Trophoblast cell (in vitro differentiated cells and primary cell): ENCODE measurements around the gene ELOVL7.

ENCODE experiments used
- DNase-seq, 2 donors: peaks; one replicate each; pipeline ENCODE4 v3.0.0-alpha.2; 2016
- H2AFZ ChIP-seq: 2 replicates; pipeline ENCODE4 v1.6.1; 2013; ENCODE audit warnings: low read length, moderate library complexity, mild to moderate bottlenecking; ENCODE audit not compliant: insufficient read depth, poor library complexity
- H2AK5ac ChIP-seq: 2 replicates; pipeline ENCODE4 v1.6.1; 2013; ENCODE audit warnings: mild to moderate bottlenecking, low read length
- H2BK120ac ChIP-seq: 2 replicates; pipeline ENCODE4 v1.6.1; 2013; ENCODE audit warnings: low read length, mild to moderate bottlenecking, moderate library complexity; ENCODE audit not compliant: insufficient read depth, poor library complexity
- H2BK12ac ChIP-seq: 2 replicates; pipeline ENCODE4 v1.6.1; 2013; ENCODE audit warnings: mild to moderate bottlenecking, low read length, moderate library complexity
- H2BK5ac ChIP-seq: 2 replicates; pipeline ENCODE4 v1.6.1; 2013; ENCODE audit warnings: low read length, low read depth, moderate library complexity, mild to moderate bottlenecking; ENCODE audit not compliant: poor library complexity
- H3K14ac ChIP-seq: 2 replicates; pipeline ENCODE4 v1.6.1; 2013; ENCODE audit warnings: mild to moderate bottlenecking, low read length
- H3K18ac ChIP-seq: 2 replicates; pipeline ENCODE4 v1.6.1; 2013; ENCODE audit warnings: mild to moderate bottlenecking, low read length
- H3K23ac ChIP-seq: 2 replicates; pipeline ENCODE4 v1.6.1; 2013; ENCODE audit warnings: low read length
- H3K27ac ChIP-seq: 2 replicates; pipeline ENCODE4 v1.5.1; 2013; ENCODE audit warnings: low read depth, mild to moderate bottlenecking, inconsistent platforms, low read length, moderate library complexity
- H3K27me3 ChIP-seq: 2 replicates; pipeline ENCODE4 v1.6.1; 2013; ENCODE audit warnings: inconsistent platforms, mild to moderate bottlenecking, low read length, moderate library complexity; ENCODE audit not compliant: insufficient read depth
- H3K36me3 ChIP-seq, 2 experiments: 1 replicate in 1 of 2; 2 replicates in 1 of 2; pipeline ENCODE4 v1.6.1; 2013; ENCODE audit warnings: low read length in 2 of 2, mild to moderate bottlenecking in 2 of 2, moderate library complexity in 1 of 2; ENCODE audit not compliant: insufficient read depth in 2 of 2, control insufficient read depth in 1 of 2
- H3K4ac ChIP-seq: 2 replicates; pipeline ENCODE4 v1.6.1; 2013; ENCODE audit warnings: low read depth, mild to moderate bottlenecking, low read length, moderate library complexity
- H3K4me1 ChIP-seq, 2 experiments: 1 replicate in 1 of 2; 2 replicates in 1 of 2; pipeline ENCODE4 v1.6.1; 2013; ENCODE audit warnings: low read length in 2 of 2, mild to moderate bottlenecking in 2 of 2, moderate library complexity in 1 of 2; ENCODE audit not compliant: insufficient read depth in 2 of 2, control insufficient read depth in 1 of 2
- H3K4me2 ChIP-seq: 2 replicates; pipeline ENCODE4 v1.6.1; 2013; ENCODE audit warnings: inconsistent platforms, mild to moderate bottlenecking, low read length, moderate library complexity
- H3K4me3 ChIP-seq: 2 replicates; pipeline ENCODE4 v1.5.1; 2013; ENCODE audit warnings: mild to moderate bottlenecking, low read depth, low read length, inconsistent platforms
- H3K79me1 ChIP-seq: one replicate; pipeline ENCODE4 v1.6.1; 2013; ENCODE audit warnings: low read length
- H3K79me2 ChIP-seq: 2 replicates; pipeline ENCODE4 v1.6.1; 2013; ENCODE audit warnings: low read length, mild to moderate bottlenecking; ENCODE audit not compliant: control insufficient read depth, insufficient read depth, poor library complexity
- H3K9ac ChIP-seq: 2 replicates; pipeline ENCODE4 v1.6.1; 2013; ENCODE audit warnings: mild to moderate bottlenecking, low read length
- H3K9me3 ChIP-seq: 2 replicates; pipeline ENCODE4 v1.6.1; 2013; ENCODE audit warnings: low read depth, mild to moderate bottlenecking, control low read depth, inconsistent platforms, low read length; ENCODE audit not compliant: insufficient read depth
- H4K12ac ChIP-seq: 2 replicates; pipeline ENCODE4 v1.6.1; 2013; ENCODE audit warnings: low read depth, mild to moderate bottlenecking, low read length, moderate library complexity
- H4K8ac ChIP-seq: 2 replicates; pipeline ENCODE4 v1.6.1; 2013; ENCODE audit warnings: low read depth, mild to moderate bottlenecking, low read length, moderate library complexity
- H4K91ac ChIP-seq: one replicate; pipeline ENCODE4 v1.6.1; 2013; ENCODE audit warnings: low read depth, mild to moderate bottlenecking, low read length, moderate library complexity
- WGBS: extraction: QIAGEN DNeasy Blood & Tissue Kit; methylation state at CpG from one replicate; pipeline ENCODE4 v1.1.7; 2013; ENCODE audit warnings: missing lambda C conversion rate; ENCODE audit not compliant: insufficient read length, insufficient coverage; ENCODE audit errors: extremely low coverage; 5-methylcytosine and 5-hydroxymethylcytosine counted together

ELOVL7 gene

GRCh38 chr5:60805463-60805862 lies 38.6 kb downstream of the ELOVL7 start:
- H3K14ac ChIP-seq: no peak overlapping the region
- H3K27me3 ChIP-seq: no peaks in the 10 kb centered on the region
- H3K79me1 ChIP-seq: no peaks in the 10 kb centered on the region
- no peak overlapping the region for H2AK5ac ChIP-seq
- H3K4me2 ChIP-seq: no peak overlapping the region
- H3K18ac ChIP-seq: no peak overlapping the region
- no peak overlapping the region for H3K23ac ChIP-seq
- no peak overlapping the region for H2BK12ac ChIP-seq
- H3K9ac ChIP-seq: no peak overlapping the region
- no peaks in the 10 kb centered on the region for H3K4me1 ChIP-seq
- H3K9me3 ChIP-seq: no peaks in the 10 kb centered on the region
- no peak overlapping the region for H3K4me3 ChIP-seq
- H3K36me3 ChIP-seq: no peaks in the 10 kb centered on the region
- no peak overlapping the region for H2AFZ ChIP-seq
- no peaks in the 10 kb centered on the region for H3K79me2 ChIP-seq
- no peak overlapping the region for H3K27ac ChIP-seq
- no peak overlapping the region for H3K4ac ChIP-seq
- no peak for DNase-seq
- no peak overlapping the region for H2BK120ac ChIP-seq
- no peak overlapping the region for H2BK5ac ChIP-seq
- no peak overlapping the region for H4K12ac ChIP-seq
- H4K8ac ChIP-seq: no peak overlapping the region
- H4K91ac ChIP-seq: no peak overlapping the region

- H2BK5ac ChIP-seq: no peak overlapping the region
Measured at GRCh38 chr5:60803712-60804111, 40.4 kb downstream of the ELOVL7 start.

GRCh38 chr5:60802986-60803385 lies 41.1 kb downstream of the ELOVL7 start:
- H3K79me2 ChIP-seq: no peaks in the 10 kb centered on the region
- no peak overlapping the region for H3K18ac ChIP-seq
- H4K8ac ChIP-seq: no peak overlapping the region
- H3K27ac ChIP-seq: no peak overlapping the region
- no peak overlapping the region for H2AK5ac ChIP-seq
- H2BK5ac ChIP-seq: no peak overlapping the region
- H3K4me2 ChIP-seq: no peak overlapping the region
- H4K91ac ChIP-seq: no peak overlapping the region
- DNase-seq: no peak
- no CpG with 5 or more reads among the region's 1 CpG for WGBS
- no peak overlapping the region for H3K4ac ChIP-seq
- H3K27me3 ChIP-seq: no peaks in the 10 kb centered on the region
- H3K14ac ChIP-seq: no peak overlapping the region
- H2BK12ac ChIP-seq: no peak overlapping the region
- no peaks in the 10 kb centered on the region for H3K36me3 ChIP-seq
- H3K4me1 ChIP-seq: no peaks in the 10 kb centered on the region
- H3K9ac ChIP-seq: no peak overlapping the region
- no peak overlapping the region for H3K4me3 ChIP-seq
- H2BK120ac ChIP-seq: no peak overlapping the region
- H2AFZ ChIP-seq: no peak overlapping the region
- no peaks in the 10 kb centered on the region for H3K79me1 ChIP-seq
- H4K12ac ChIP-seq: no peak overlapping the region
- no peak overlapping the region for H3K23ac ChIP-seq
- no peaks in the 10 kb centered on the region for H3K9me3 ChIP-seq

More at GRCh38 chr5:60803712-60804111, 40.4 kb downstream of the ELOVL7 start:
- Histone ChIP-seq H4K8ac (no peak overlapping the region), H2AK5ac (no peak overlapping the region), H4K91ac (no peak overlapping the region), H3K9ac (no peak overlapping the region), H2AFZ (no peak overlapping the region), H3K4me1 (no peaks in the 10 kb centered on the region), H3K23ac (no peak overlapping the region), H3K36me3 (no peaks in the 10 kb centered on the region), H2BK120ac (no peak overlapping the region), H3K14ac (no peak overlapping the region), H3K27me3 (no peaks in the 10 kb centered on the region), H3K27ac (no peak overlapping the region), H3K4me2 (no peak overlapping the region), H3K9me3 (no peaks in the 10 kb centered on the region), H4K12ac (no peak overlapping the region), H3K79me2 (no peaks in the 10 kb centered on the region), H3K4ac (no peak overlapping the region), H3K4me3 (no peak overlapping the region), H2BK12ac (no peak overlapping the region), H3K79me1 (no peaks in the 10 kb centered on the region), H3K18ac (no peak overlapping the region)
- 100% methylated on average over 1 of the region's 2 CpGs for WGBS
- no peak for DNase-seq

GRCh38 chr5:60802226-60802625 lies 41.8 kb downstream of the ELOVL7 start:
- no peak overlapping the region for H2BK120ac ChIP-seq
- H3K14ac ChIP-seq: no peak overlapping the region
- no peak overlapping the region for H3K4me2 ChIP-seq
- no peak overlapping the region for H3K18ac ChIP-seq
- H3K4ac ChIP-seq: no peak overlapping the region
- H4K91ac ChIP-seq: no peak overlapping the region
- H3K9me3 ChIP-seq: no peaks in the 10 kb centered on the region
- no peak overlapping the region for H3K4me3 ChIP-seq
- H2BK12ac ChIP-seq: no peak overlapping the region
- H3K27me3 ChIP-seq: no peaks in the 10 kb centered on the region
- no peak for DNase-seq
- H3K79me2 ChIP-seq: no peaks in the 10 kb centered on the region
- H4K8ac ChIP-seq: no peak overlapping the region
- H3K79me1 ChIP-seq: no peaks in the 10 kb centered on the region
- no peak overlapping the region for H2AFZ ChIP-seq
- no peak overlapping the region for H2AK5ac ChIP-seq
- H3K9ac ChIP-seq: no peak overlapping the region
- no peaks in the 10 kb centered on the region for H3K36me3 ChIP-seq
- no peak overlapping the region for H2BK5ac ChIP-seq
- WGBS: no CpG with 5 or more reads among the region's 2 CpGs
- H3K27ac ChIP-seq: no peak overlapping the region
- H3K4me1 ChIP-seq: no peaks in the 10 kb centered on the region
- H4K12ac ChIP-seq: no peak overlapping the region
- H3K23ac ChIP-seq: no peak overlapping the region
